SK-N-SH (cell line): ENCODE results near the gene CCR8. TPM values are rescaled to one million over a fixed set of nuclear protein-coding genes. Genes with fewer than 3 reads are reported as not detected.
"Not testable (repeated sequence)": the region's sequence is repeated elsewhere in the genome, so short reads cannot be mapped to it uniquely, and the experiment has no call there.

ENCODE experiments used
- CTCF ChIA-PET: fragments of 300-600, 350-600 bp; formaldehyde crosslinking; extraction: SDS; loops from one replicate; lab custom pipeline; 2021; lab: Yijun Ruan, JAX
- POLR2A ChIA-PET: fragments of 350-600 bp; sonication (Branson Sonifier 250); formaldehyde crosslinking; extraction: SDS; loops from one replicate; lab custom pipeline; 2020; ENCODE audit warnings: antibody characterized with exemption, inconsistent platforms; lab: Yijun Ruan, JAX
- DNase-seq: peaks from one replicate; pipeline ENCODE4 v3.0.0; 2012
- H2AFZ ChIP-seq: fragments of 200-600 bp; sonication (generic); 2 replicates; pipeline ENCODE4 v1.8.1; 2016; ENCODE audit warnings: antibody characterized with exemption, mild to moderate bottlenecking, low read depth
- H3F3A ChIP-seq: fragments of 200-600 bp; sonication (generic); replicated peaks from 2 replicates; pipeline ENCODE3; 2016; ENCODE audit warnings: antibody characterized with exemption, mild to moderate bottlenecking; ENCODE audit not compliant: insufficient read depth
- H3K27ac ChIP-seq, 2 experiments: fragments of 200-500 bp in 1 of 2; fragments of 200-600 bp in 1 of 2; sonication (Bioruptor generic) in 1 of 2; sonication (generic), shearing (Covaris generic) in 1 of 2; 2 replicates each; pipeline versions ENCODE4 v1.5.1 to v1.6.1; 2014 to 2016; ENCODE audit warnings: low read depth in 2 of 2, inconsistent platforms in 1 of 2, low read length in 1 of 2, mild to moderate bottlenecking in 1 of 2, mixed read lengths in 1 of 2
- H3K27me3 ChIP-seq: fragments of 200-600 bp; sonication (generic), shearing (Covaris generic); 2 replicates; pipeline ENCODE4 v1.6.1; 2016; ENCODE audit warnings: mixed run types; ENCODE audit not compliant: insufficient read depth
- H3K36me3 ChIP-seq, 2 experiments: fragments of 200-500 bp in 1 of 2; fragments of 200-600 bp in 1 of 2; sonication (Bioruptor generic) in 1 of 2; sonication (generic) in 1 of 2; replicated peaks in 1 of 2; 2 replicates each; pipeline versions ENCODE3 to v1.5.1; 2014 to 2016; ENCODE audit warnings: low read length in 1 of 2, mild to moderate bottlenecking in 1 of 2; ENCODE audit not compliant: insufficient read depth in 2 of 2, control insufficient read depth in 1 of 2
- H3K4me1 ChIP-seq, 2 experiments: fragments of 200-500 bp in 1 of 2; fragments of 200-600 bp in 1 of 2; sonication (Bioruptor generic) in 1 of 2; sonication (generic), shearing (Covaris generic) in 1 of 2; 2 replicates each; pipeline versions ENCODE4 v1.5.1 to v1.6.1; 2014 to 2016; ENCODE audit warnings: low read depth in 1 of 2, low read length in 1 of 2, mixed run types in 1 of 2; ENCODE audit not compliant: insufficient read depth in 2 of 2, control insufficient read depth in 1 of 2
- H3K4me2 ChIP-seq: fragments of 200-600 bp; sonication (generic), shearing (Covaris generic); 2 replicates; pipeline ENCODE4 v1.6.1; 2017; ENCODE audit warnings: mixed run types
- H3K4me3 ChIP-seq, 2 experiments: fragments of 200-500 bp in 1 of 2; fragments of 200-600 bp in 1 of 2; sonication (Bioruptor generic) in 1 of 2; sonication (generic), shearing (Covaris generic) in 1 of 2; 2 replicates each; pipeline versions ENCODE4 v1.5.1 to v1.8.1; 2014 to 2016; ENCODE audit warnings: low read depth in 2 of 2, inconsistent platforms in 1 of 2, low read length in 1 of 2, mild to moderate bottlenecking in 1 of 2, mixed read lengths in 1 of 2, moderate library complexity in 1 of 2
- H3K79me2 ChIP-seq: fragments of 200-600 bp; sonication (generic); 2 replicates; pipeline ENCODE4 v1.8.1; 2017; ENCODE audit warnings: mild to moderate bottlenecking; ENCODE audit not compliant: insufficient read depth
- H3K9ac ChIP-seq: fragments of 200-600 bp; sonication (generic); 2 replicates; pipeline ENCODE4 v1.6.1; 2017; ENCODE audit warnings: mixed run types
- H3K9me2 ChIP-seq: fragments of 200-600 bp; sonication (generic); 2 replicates; pipeline ENCODE4 v1.6.1; 2017; ENCODE audit warnings: mixed run types
- H3K9me3 ChIP-seq: fragments of 200-600 bp; sonication (generic); 2 replicates; pipeline ENCODE4 v1.6.1; 2017; ENCODE audit warnings: mixed run types, mild to moderate bottlenecking, moderate library complexity
- H4K20me1 ChIP-seq: fragments of 200-600 bp; sonication (generic); 2 replicates; pipeline ENCODE4 v1.6.1; 2017; ENCODE audit warnings: mild to moderate bottlenecking, mixed run types; ENCODE audit not compliant: insufficient read depth
- ELF1 ChIP-seq: IDR thresholded peaks from 2 replicates; pipeline ENCODE4 v1.4.0; 2012
- EZH2phosphoT487 ChIP-seq: fragments of 200-600 bp; sonication (generic); IDR thresholded peaks from 2 replicates; pipeline ENCODE4 v1.6.1; 2017; ENCODE audit warnings: low read depth, mixed run types, mild to moderate bottlenecking, antibody characterized with exemption, moderate library complexity, borderline replicate concordance
- FOXJ3 ChIP-seq: sonication (generic); formaldehyde crosslinking; IDR thresholded peaks from 2 replicates; pipeline ENCODE4 v1.5.1; 2020; ENCODE audit warnings: mild to moderate bottlenecking, missing genetic modification reagents
- FOXM1 ChIP-seq: IDR thresholded peaks from 2 replicates; pipeline ENCODE4 v1.4.0; 2012; ENCODE audit warnings: low read depth, mild to moderate bottlenecking
- GABPA ChIP-seq: IDR thresholded peaks from 2 replicates; pipeline ENCODE4 v1.4.0; 2012; ENCODE audit warnings: low read depth, mild to moderate bottlenecking
- GATA2 ChIP-seq: sonication (generic); formaldehyde crosslinking; IDR thresholded peaks from 2 replicates; pipeline ENCODE4 v1.5.0; 2020; ENCODE audit warnings: mild to moderate bottlenecking, missing genetic modification reagents
- JUND ChIP-seq: IDR thresholded peaks from 2 replicates; pipeline ENCODE4 v1.4.0; 2012
- MXI1 ChIP-seq: IDR thresholded peaks from 2 replicates; pipeline ENCODE4 v1.6.1; 2012; ENCODE audit warnings: mild to moderate bottlenecking, low read depth, low read length, improper control_type of control experiment
- RAD21 ChIP-seq: IDR thresholded peaks from 2 replicates; pipeline ENCODE4 v1.6.1; 2012; ENCODE audit warnings: mild to moderate bottlenecking, low read length
- RXRA ChIP-seq: IDR thresholded peaks from 2 replicates; pipeline ENCODE4 v1.4.0; 2012; ENCODE audit warnings: low read depth, mild to moderate bottlenecking, borderline replicate concordance
- SIN3A ChIP-seq: IDR thresholded peaks from 2 replicates; pipeline ENCODE4 v1.6.1; 2012; ENCODE audit warnings: low read depth, mild to moderate bottlenecking, low read length, moderate library complexity, borderline replicate concordance
- SMC3 ChIP-seq: IDR thresholded peaks from 2 replicates; pipeline ENCODE4 v1.6.1; 2012; ENCODE audit warnings: low read depth, low read length, improper control_type of control experiment
- TCF12 ChIP-seq: IDR thresholded peaks from 2 replicates; pipeline ENCODE4 v1.4.0; 2012
- TEAD4 ChIP-seq: IDR thresholded peaks from 2 replicates; pipeline ENCODE4 v1.4.0; 2012; ENCODE audit warnings: mild to moderate bottlenecking, borderline replicate concordance; ENCODE audit not compliant: insufficient read depth
- YY1 ChIP-seq: IDR thresholded peaks from 2 replicates; pipeline ENCODE4 v1.4.0; 2012; ENCODE audit warnings: low read depth, mild to moderate bottlenecking
- WGBS: methylation state at CpG from one replicate; pipeline ENCODE4 v1.1.6; 2017; ENCODE audit warnings: low lambda C conversion rate; 5-methylcytosine and 5-hydroxymethylcytosine counted together
- polyA plus RNA-seq, 3 experiments: library from polyadenylated mRNA; depleted of rRNA; stranded (reverse); fragments of >200 nt; gene quantifications; 2 replicates each; pipeline ENCODE4 v1.2.3, GENCODE V29; 2012
- TF ChIP-seq, protein P1 (sequence below): IDR thresholded peaks from 2 replicates; pipeline ENCODE4 v1.4.0; 2012; ENCODE audit warnings: low read depth
- TF ChIP-seq, protein P2 (sequence below): fragments of 150-350 bp; IDR thresholded peaks from 2 replicates; pipeline ENCODE4 v1.6.1; 2017; ENCODE audit warnings: antibody characterized with exemption, low read length, low read depth, borderline replicate concordance
- TF ChIP-seq, protein P3 (sequence below): IDR thresholded peaks from 2 replicates; pipeline ENCODE4; 2012
- TF ChIP-seq, protein P4 (sequence below): IDR thresholded peaks from 2 replicates; pipeline ENCODE4 v1.6.1; 2012; ENCODE audit warnings: mild to moderate bottlenecking, low read depth, low read length, moderate library complexity

The CCR8 gene
- polyA plus RNA-seq, 1 of the 3 experiments (the other 2 are of a cell fraction), result not detected

DNA sequence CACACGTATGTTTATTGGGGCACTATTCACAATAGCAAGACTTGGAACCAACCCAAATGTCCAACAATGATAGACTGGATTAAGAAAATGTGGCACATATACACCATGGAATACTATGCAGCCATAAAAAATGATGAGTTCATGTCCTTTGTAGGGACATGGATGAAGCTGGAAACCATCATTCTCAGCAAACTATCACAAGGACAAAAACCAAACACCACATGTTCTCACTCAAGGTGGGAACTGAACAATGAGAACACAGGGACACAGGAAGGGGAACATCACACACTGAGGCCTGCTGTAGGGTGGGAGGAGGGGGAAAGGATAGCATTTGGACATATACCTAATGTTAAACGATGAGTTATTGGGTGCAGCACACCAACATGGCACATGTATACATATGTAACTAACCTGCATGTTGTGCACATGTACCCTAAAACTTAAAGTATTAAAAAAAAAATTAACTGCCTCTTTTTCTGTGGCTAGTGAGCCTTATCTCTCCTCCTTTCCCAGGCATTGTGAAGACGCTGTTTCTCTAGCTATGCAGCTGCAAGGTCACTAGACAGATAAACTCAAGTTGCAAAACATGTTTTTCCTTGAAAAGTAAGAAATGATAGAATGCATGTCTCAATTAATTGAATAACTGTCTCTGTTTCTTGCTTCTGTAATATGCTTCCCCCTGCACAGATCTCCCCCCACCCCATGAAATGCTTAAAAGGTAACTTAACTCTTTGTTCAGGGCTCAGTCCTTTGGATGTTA is 23.8 kb downstream of the CCR8 start:
- H3K9ac ChIP-seq, H3K4me3 ChIP-seq, H2AFZ ChIP-seq, H3K27me3 ChIP-seq, POLR2A ChIA-PET, H3F3A ChIP-seq, H3K79me2 ChIP-seq, H4K20me1 ChIP-seq, H3K36me3 ChIP-seq, H3K9me2 ChIP-seq, H3K27ac ChIP-seq, DNase-seq, H3K4me2 ChIP-seq, H3K9me3 ChIP-seq, H3K4me1 ChIP-seq: not testable (repeated sequence)
- CTCF ChIA-PET, result interaction anchor here (0.7 to 1.1 kb wide), 2 partner anchors 65 to 220 kb away, joined by 3 read pairs; no protein-coding TSS in a partner anchor
- WGBS, result 19% methylated on average over 3 of the region's 3 CpGs

DNA sequence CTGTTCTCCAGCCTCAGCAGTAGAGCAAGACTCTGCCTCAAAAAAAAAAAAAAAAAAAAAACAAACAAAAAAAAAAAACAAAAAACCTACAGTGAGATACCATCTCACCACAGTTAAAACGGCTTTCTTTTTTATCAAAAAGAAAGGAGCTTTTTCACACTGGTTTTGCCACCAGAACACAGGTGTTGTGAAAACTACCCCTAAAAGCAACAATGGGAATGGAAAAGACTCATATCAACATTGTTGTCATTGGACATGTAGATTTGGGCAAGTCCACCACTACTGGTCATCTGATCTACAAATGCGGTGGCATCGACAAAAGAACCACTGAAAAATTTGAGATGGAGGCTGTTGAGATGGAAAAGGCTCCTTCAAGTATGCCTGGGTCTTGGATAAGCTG is 28.8 kb downstream of the CCR8 start:
- Histone ChIP-seq H3K79me2 (no peaks in the 10 kb centered on the region), H3K36me3 (no peaks in the 10 kb centered on the region), H2AFZ (no peak overlapping the region), H3K9me2 (no peaks in the 10 kb centered on the region), H3K4me1 (no peaks in the 10 kb centered on the region), H4K20me1 (no peaks in the 10 kb centered on the region), H3F3A (no peaks in the 10 kb centered on the region), H3K4me3 (no peak overlapping the region), H3K9ac (no peak overlapping the region), H3K27ac (no peak overlapping the region), H3K4me2 (no peak overlapping the region), H3K27me3 (no peaks in the 10 kb centered on the region), H3K9me3 (no peaks in the 10 kb centered on the region)
- 4% methylated on average over 3 of the region's 3 CpGs for WGBS
- no peak for DNase-seq
- ChIA-PET POLR2A (no interaction called here), CTCF (interaction anchor here (0.6 kb wide), 1 partner anchor 12 kb away, joined by 3 read pairs; no protein-coding TSS in a partner anchor)
- no peak for TF ChIP-seq FOXM1
- no peak for TF ChIP-seq JUND
- TF ChIP-seq RXRA, result no peak
- TF ChIP-seq, protein P1, sequence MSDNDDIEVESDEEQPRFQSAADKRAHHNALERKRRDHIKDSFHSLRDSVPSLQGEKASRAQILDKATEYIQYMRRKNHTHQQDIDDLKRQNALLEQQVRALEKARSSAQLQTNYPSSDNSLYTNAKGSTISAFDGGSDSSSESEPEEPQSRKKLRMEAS, result no peak
- no peak for TF ChIP-seq GABPA
- no peak for TF ChIP-seq TEAD4
- TF ChIP-seq, protein P2, sequence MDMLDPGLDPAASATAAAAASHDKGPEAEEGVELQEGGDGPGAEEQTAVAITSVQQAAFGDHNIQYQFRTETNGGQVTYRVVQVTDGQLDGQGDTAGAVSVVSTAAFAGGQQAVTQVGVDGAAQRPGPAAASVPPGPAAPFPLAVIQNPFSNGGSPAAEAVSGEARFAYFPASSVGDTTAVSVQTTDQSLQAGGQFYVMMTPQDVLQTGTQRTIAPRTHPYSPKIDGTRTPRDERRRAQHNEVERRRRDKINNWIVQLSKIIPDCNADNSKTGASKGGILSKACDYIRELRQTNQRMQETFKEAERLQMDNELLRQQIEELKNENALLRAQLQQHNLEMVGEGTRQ, result no peak
- TF ChIP-seq, protein P3, sequence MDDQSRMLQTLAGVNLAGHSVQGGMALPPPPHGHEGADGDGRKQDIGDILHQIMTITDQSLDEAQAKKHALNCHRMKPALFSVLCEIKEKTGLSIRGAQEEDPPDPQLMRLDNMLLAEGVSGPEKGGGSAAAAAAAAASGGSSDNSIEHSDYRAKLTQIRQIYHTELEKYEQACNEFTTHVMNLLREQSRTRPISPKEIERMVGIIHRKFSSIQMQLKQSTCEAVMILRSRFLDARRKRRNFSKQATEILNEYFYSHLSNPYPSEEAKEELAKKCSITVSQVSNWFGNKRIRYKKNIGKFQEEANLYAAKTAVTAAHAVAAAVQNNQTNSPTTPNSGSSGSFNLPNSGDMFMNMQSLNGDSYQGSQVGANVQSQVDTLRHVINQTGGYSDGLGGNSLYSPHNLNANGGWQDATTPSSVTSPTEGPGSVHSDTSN, result no peak
- TF ChIP-seq RAD21, result no peak
- no peak for TF ChIP-seq FOXJ3
- TF ChIP-seq TCF12, result no peak
- no peak for TF ChIP-seq GATA2 (CRISPR knock-in tag)
- TF ChIP-seq SIN3A, result no peak
- TF ChIP-seq MXI1, result no peak
- no peak for TF ChIP-seq SMC3
- TF ChIP-seq, protein P4, sequence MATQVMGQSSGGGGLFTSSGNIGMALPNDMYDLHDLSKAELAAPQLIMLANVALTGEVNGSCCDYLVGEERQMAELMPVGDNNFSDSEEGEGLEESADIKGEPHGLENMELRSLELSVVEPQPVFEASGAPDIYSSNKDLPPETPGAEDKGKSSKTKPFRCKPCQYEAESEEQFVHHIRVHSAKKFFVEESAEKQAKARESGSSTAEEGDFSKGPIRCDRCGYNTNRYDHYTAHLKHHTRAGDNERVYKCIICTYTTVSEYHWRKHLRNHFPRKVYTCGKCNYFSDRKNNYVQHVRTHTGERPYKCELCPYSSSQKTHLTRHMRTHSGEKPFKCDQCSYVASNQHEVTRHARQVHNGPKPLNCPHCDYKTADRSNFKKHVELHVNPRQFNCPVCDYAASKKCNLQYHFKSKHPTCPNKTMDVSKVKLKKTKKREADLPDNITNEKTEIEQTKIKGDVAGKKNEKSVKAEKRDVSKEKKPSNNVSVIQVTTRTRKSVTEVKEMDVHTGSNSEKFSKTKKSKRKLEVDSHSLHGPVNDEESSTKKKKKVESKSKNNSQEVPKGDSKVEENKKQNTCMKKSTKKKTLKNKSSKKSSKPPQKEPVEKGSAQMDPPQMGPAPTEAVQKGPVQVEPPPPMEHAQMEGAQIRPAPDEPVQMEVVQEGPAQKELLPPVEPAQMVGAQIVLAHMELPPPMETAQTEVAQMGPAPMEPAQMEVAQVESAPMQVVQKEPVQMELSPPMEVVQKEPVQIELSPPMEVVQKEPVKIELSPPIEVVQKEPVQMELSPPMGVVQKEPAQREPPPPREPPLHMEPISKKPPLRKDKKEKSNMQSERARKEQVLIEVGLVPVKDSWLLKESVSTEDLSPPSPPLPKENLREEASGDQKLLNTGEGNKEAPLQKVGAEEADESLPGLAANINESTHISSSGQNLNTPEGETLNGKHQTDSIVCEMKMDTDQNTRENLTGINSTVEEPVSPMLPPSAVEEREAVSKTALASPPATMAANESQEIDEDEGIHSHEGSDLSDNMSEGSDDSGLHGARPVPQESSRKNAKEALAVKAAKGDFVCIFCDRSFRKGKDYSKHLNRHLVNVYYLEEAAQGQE, result no peak
- TF ChIP-seq ELF1, result no peak
- TF ChIP-seq EZH2phosphoT487, result no peak
- no peak for TF ChIP-seq YY1
